ENCODE measurements around the gene NUP210L.

DNA sequence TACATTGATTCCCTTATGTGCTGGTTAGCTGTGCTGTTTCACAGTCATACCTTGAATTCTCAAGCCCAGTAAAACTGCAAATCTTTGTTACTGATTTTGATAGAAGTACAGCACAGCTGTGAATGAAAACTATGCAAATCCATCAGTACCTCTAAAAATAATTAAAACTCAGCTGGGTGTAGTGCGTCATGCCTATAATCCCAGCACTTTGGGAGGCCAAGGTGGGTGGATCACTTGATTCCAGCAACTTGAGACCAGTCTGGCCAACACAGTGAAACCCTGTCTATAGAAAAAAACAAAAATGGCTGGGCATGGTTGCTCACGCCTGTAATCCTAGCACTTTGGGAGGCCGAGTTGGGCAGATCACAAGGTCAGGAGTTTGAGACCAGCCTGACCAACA lies 61.2 kb downstream of the NUP210L start:
- TF ChIP-seq, protein P1, sequence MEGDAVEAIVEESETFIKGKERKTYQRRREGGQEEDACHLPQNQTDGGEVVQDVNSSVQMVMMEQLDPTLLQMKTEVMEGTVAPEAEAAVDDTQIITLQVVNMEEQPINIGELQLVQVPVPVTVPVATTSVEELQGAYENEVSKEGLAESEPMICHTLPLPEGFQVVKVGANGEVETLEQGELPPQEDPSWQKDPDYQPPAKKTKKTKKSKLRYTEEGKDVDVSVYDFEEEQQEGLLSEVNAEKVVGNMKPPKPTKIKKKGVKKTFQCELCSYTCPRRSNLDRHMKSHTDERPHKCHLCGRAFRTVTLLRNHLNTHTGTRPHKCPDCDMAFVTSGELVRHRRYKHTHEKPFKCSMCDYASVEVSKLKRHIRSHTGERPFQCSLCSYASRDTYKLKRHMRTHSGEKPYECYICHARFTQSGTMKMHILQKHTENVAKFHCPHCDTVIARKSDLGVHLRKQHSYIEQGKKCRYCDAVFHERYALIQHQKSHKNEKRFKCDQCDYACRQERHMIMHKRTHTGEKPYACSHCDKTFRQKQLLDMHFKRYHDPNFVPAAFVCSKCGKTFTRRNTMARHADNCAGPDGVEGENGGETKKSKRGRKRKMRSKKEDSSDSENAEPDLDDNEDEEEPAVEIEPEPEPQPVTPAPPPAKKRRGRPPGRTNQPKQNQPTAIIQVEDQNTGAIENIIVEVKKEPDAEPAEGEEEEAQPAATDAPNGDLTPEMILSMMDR (IDR thresholded peaks at IDR 0.05), result no peak
- no peak for TF ChIP-seq POLR2A (IDR thresholded peaks at IDR 0.05)
